Upper lobe of right lung (tissue), 1 donor: Measurements from ENCODE around the gene TRPM1. TPM values are rescaled to one million over a fixed set of nuclear protein-coding genes. Genes with fewer than 3 reads are reported as not detected.
A peak's percentile ranks its signal among the peaks of the same experiment; 100 is the strongest.

Source experiments
- ATAC-seq: fragments of 200-7000 bp; cut with Tn5 transposase; one replicate; pipeline ENCODE4 v1.9.1; 2020; ENCODE audit warnings: mild to moderate bottlenecking, moderate library complexity
- DNase-seq: peaks from one replicate; pipeline ENCODE4 v3.0.0-alpha.2; 2020
- H3K27ac ChIP-seq: fragments of 200-600 bp; one replicate; pipeline ENCODE4 v1.8.0; 2022
- H3K27me3 ChIP-seq: fragments of 200-600 bp; one replicate; pipeline ENCODE4 v1.8.0; 2022; ENCODE audit warnings: mild to moderate bottlenecking
- H3K36me3 ChIP-seq: fragments of 200-600 bp; one replicate; pipeline ENCODE4 v1.8.0; 2022
- H3K4me1 ChIP-seq: fragments of 200-600 bp; one replicate; pipeline ENCODE4 v1.8.0; 2022
- H3K4me3 ChIP-seq: fragments of 200-600 bp; one replicate; pipeline ENCODE4 v1.8.0; 2022; ENCODE audit warnings: mild to moderate bottlenecking
- H3K9me3 ChIP-seq: fragments of 200-600 bp; one replicate; pipeline ENCODE4 v1.8.0; 2022
- intact Hi-C: fragments of 100-400 bp; cut with DNase I; formaldehyde crosslinking; loops from one replicate; pipeline ENCODE4 v1.11.0; 2022
- total RNA-seq: library from RNA; stranded (reverse); fragmentation: NEBNext Ultra II Directional; extraction: Animal tissue kit (Norgen Biotek cat#: 25700); gene quantifications from one replicate; pipeline ENCODE4 v1.2.1, GENCODE V29; 2021
- TF ChIP-seq, protein P1 (sequence below): fragments of 200-600 bp; IDR thresholded peaks from one replicate; pipeline ENCODE4 v1.8.0; 2022; ENCODE audit warnings: antibody characterized with exemption
- donor health status: DM: no; HTN: yes; CAD: no; lungs with severe emphysema.

The TRPM1 gene
- total RNA-seq, 1 donor from 2014 or later, result not detected

DNA sequence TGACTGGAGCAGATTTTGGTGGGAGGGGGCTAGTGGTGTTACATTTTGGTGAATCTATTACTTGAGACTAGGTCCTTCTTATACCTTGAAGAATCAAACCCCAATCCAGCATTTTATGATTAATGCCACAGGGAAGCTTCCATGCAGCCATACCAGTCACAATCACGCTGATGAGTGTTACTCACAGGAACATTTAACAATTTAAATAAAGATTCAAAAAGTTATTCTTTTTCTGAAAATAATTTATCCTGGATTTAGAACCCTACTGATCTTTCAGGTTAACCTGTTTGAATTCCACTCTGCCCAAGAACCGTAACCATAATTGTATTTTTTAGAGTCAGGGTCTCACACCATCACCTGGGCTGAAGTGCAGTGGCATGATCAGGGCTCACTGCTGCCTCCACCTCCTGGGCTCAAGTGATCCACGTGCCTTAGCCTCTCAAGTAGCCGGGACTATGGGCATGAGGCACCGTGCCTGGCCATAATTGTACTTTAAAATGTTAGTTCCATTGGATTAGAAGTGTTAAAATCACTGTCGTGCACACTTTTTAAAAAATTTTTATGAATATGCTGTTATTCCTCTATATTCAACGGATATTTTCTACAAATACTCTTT lies 109.2 kb downstream of the TRPM1 start:
- ATAC-seq (no peak), DNase-seq (peak; percentile 73)
- Histone ChIP-seq H3K4me1 (peaks cover 14% of the 10 kb centered on the region), H3K36me3 (peaks cover 4% of the 10 kb centered on the region), H3K27ac (peak overlapping the region; percentile 97), H3K27me3 (no peaks in the 10 kb centered on the region), H3K4me3 (peak overlapping the region; percentile 93), H3K9me3 (no peaks in the 10 kb centered on the region)
- TF ChIP-seq, protein P1, sequence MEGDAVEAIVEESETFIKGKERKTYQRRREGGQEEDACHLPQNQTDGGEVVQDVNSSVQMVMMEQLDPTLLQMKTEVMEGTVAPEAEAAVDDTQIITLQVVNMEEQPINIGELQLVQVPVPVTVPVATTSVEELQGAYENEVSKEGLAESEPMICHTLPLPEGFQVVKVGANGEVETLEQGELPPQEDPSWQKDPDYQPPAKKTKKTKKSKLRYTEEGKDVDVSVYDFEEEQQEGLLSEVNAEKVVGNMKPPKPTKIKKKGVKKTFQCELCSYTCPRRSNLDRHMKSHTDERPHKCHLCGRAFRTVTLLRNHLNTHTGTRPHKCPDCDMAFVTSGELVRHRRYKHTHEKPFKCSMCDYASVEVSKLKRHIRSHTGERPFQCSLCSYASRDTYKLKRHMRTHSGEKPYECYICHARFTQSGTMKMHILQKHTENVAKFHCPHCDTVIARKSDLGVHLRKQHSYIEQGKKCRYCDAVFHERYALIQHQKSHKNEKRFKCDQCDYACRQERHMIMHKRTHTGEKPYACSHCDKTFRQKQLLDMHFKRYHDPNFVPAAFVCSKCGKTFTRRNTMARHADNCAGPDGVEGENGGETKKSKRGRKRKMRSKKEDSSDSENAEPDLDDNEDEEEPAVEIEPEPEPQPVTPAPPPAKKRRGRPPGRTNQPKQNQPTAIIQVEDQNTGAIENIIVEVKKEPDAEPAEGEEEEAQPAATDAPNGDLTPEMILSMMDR, result no peak
- intact Hi-C loops, result no loop called here

GRCh38 chr15:30991255-30992235 lies 110.0 kb downstream of the TRPM1 start, which contains the start of gene MTMR10:
TSS of gene MTMR10 (minus strand) at chr15:30991628. CDS start at chr15:30991506, 122 bp downstream.
- H3K4me3 ChIP-seq, result peak within 1 kb of the TSS; percentile 93
- no peaks in the 10 kb centered on the region for H3K27me3 ChIP-seq
- intact Hi-C loops, result no loop called here
- no peaks in the 10 kb centered on the region for H3K9me3 ChIP-seq
- peak within 1 kb of the TSS; percentile 97 for H3K27ac ChIP-seq
- ATAC-seq, result peak; percentile 98
- peak; percentile 93 for DNase-seq
- peaks cover 12% of the 10 kb centered on the region for H3K36me3 ChIP-seq
- peaks cover 14% of the 10 kb centered on the region for H3K4me1 ChIP-seq
- TF ChIP-seq, protein P1, result no peak

GRCh38 chr15:30990446-30991254 lies 110.9 kb downstream of the TRPM1 start:
- H3K4me1 ChIP-seq, result peaks cover 18% of the 10 kb centered on the region
- intact Hi-C loops, result no loop called here
- DNase-seq (no peak), ATAC-seq (peak; percentile 3)
- no peaks in the 10 kb centered on the region for H3K9me3 ChIP-seq
- H3K4me3 ChIP-seq, result peak overlapping the region; percentile 93
- H3K27ac ChIP-seq, result peak overlapping the region; percentile 97
- H3K36me3 ChIP-seq, result peaks cover 21% of the 10 kb centered on the region
- no peaks in the 10 kb centered on the region for H3K27me3 ChIP-seq
- TF ChIP-seq, protein P1, result no peak

- TF ChIP-seq, protein P1, result no peak
- H3K27ac ChIP-seq, result peak overlapping the region; percentile 97
- intact Hi-C loops, result no loop called here
- H3K4me1 ChIP-seq, result peaks cover 24% of the 10 kb centered on the region
- H3K9me3 ChIP-seq, result no peaks in the 10 kb centered on the region
- DNase-seq, result no peak
- ATAC-seq, result no peak
- H3K27me3 ChIP-seq, result no peaks in the 10 kb centered on the region
- peaks cover 23% of the 10 kb centered on the region for H3K36me3 ChIP-seq
- H3K4me3 ChIP-seq, result peak overlapping the region; percentile 93
These were observed 111.5 kb downstream of the TRPM1 start for GRCh38 chr15:30990036-30990435.

DNA sequence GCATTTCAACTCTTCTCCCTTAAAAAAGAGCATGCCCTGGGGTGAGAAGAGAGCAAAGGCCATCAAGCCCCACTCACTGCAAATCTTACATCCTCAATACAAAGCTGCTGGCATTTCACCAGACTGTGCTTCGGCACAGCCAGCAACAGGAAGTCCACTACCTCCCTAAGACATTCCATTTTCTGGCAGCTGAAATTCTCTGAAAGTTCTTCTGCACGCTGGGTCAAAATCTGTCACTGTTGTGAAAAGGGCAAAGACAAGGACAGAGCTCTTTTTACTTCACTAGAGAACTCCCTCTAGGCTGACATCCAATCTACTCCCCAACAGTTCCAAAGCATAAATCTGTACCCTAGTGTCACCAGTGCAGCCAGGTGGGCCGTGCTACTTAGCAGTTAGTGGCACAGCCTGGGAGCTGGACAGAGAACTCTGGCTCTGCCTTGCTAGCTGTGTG lies 116.4 kb downstream of the TRPM1 start:
- ATAC-seq (peak; percentile 67), DNase-seq (no peak)
- H3K9me3 ChIP-seq, result no peaks in the 10 kb centered on the region
- intact Hi-C loops, result loop anchor here (10.0 kb wide), 1 partner anchor 370 kb away; no protein-coding TSS in a partner anchor
- TF ChIP-seq, protein P1, result no peak
- peaks cover 43% of the 10 kb centered on the region for H3K4me1 ChIP-seq
- H3K27ac ChIP-seq, result peak overlapping the region; percentile 51
- H3K27me3 ChIP-seq, result no peaks in the 10 kb centered on the region
- H3K36me3 ChIP-seq, result peaks cover 38% of the 10 kb centered on the region
- no peak overlapping the region for H3K4me3 ChIP-seq
